ENCODE results near the gene CITED2. TPM values are rescaled to one million over a fixed set of nuclear protein-coding genes. Genes with fewer than 3 reads are reported as not detected.

The CITED2 gene
- total RNA-seq, result 377 and 416 TPM in 2 replicates

GRCh38 chr6:139374357-139375225 is at the start of gene CITED2:
CITED2 (minus strand) TSS chr6:139374648; CDS start chr6:139373944, 704 bp downstream.

Other genes with a start within 250 kb of the CITED2 start
- 7.5 and 11.7 TPM in 2 replicates for gene HECA, start 239.6 kb downstream of the CITED2 start, total RNA-seq
- under 0.01 and 0.29 TPM in 2 replicates for gene TXLNB, start 82.7 kb downstream of the CITED2 start, total RNA-seq

All from myometrial cell (primary cell).